Neural cell (in vitro differentiated cells): ENCODE results near the gene RGS6. TPM values are rescaled to one million over a fixed set of nuclear protein-coding genes. Genes with fewer than 3 reads are reported as not detected.

ENCODE experiments used
- H2AFZ ChIP-seq: fragments of 200-600, 300-800 bp; sonication (generic), shearing (Covaris generic); 2 replicates; pipeline ENCODE4 v1.6.0; 2014; ENCODE audit warnings: low read depth, mild to moderate bottlenecking, antibody characterized with exemption, low read length, moderate library complexity
- H3F3A ChIP-seq: fragments of 200-600 bp; shearing (Covaris generic); 2 replicates; pipeline ENCODE4 v1.6.1; 2016; ENCODE audit warnings: mild to moderate bottlenecking, moderate library complexity, mixed read lengths, antibody characterized with exemption, low read length; ENCODE audit not compliant: insufficient read depth, poor library complexity, severe bottlenecking
- H3K27ac ChIP-seq: fragments of 200-600, 300-800 bp; sonication (generic), shearing (Covaris generic); 2 replicates; pipeline ENCODE4 v1.5.1; 2014; ENCODE audit warnings: mild to moderate bottlenecking, low read length, moderate library complexity
- H3K27me3 ChIP-seq: fragments of 300-800, 200-600 bp; sonication (generic), shearing (Covaris generic); 2 replicates; pipeline ENCODE4 v1.6.0; 2014; ENCODE audit warnings: mild to moderate bottlenecking, low read depth, low read length, moderate library complexity; ENCODE audit not compliant: insufficient read depth
- H3K36me3 ChIP-seq: fragments of 300-800, 200-600 bp; sonication (generic), shearing (Covaris generic); 2 replicates; pipeline ENCODE4 v1.5.1; 2014; ENCODE audit warnings: mild to moderate bottlenecking, antibody characterized with exemption, low read length, moderate library complexity; ENCODE audit not compliant: insufficient read depth
- H3K4me2 ChIP-seq: fragments of 300-800, 200-600 bp; sonication (generic), shearing (Covaris generic); 2 replicates; pipeline ENCODE4 v1.6.0; 2014; ENCODE audit warnings: mild to moderate bottlenecking, low read length
- H3K4me3 ChIP-seq: fragments of 300-800, 200-600 bp; sonication (generic), shearing (Covaris generic); 2 replicates; pipeline ENCODE4 v1.5.1; 2014; ENCODE audit warnings: mild to moderate bottlenecking, low read length, moderate library complexity
- H3K79me2 ChIP-seq: fragments of 200-600 bp; shearing (Covaris generic); replicated peaks from 2 replicates; pipeline ENCODE4 v1.6.0; 2014; ENCODE audit warnings: mild to moderate bottlenecking, low read length, moderate library complexity; ENCODE audit not compliant: insufficient read depth
- H3K9ac ChIP-seq: fragments of 300-800, 200-600 bp; sonication (generic), shearing (Covaris generic); 2 replicates; pipeline ENCODE4 v1.6.1; 2016; ENCODE audit warnings: mild to moderate bottlenecking, low read length, mixed read lengths
- H3K9me2 ChIP-seq: fragments of 200-600 bp; shearing (Covaris generic); 2 replicates; pipeline ENCODE4 v1.6.1; 2016; ENCODE audit warnings: mild to moderate bottlenecking, low read length, mixed read lengths; ENCODE audit not compliant: insufficient read depth
- H3K9me3 ChIP-seq: fragments of 200-600, 300-800 bp; sonication (generic), shearing (Covaris generic); 2 replicates; pipeline ENCODE4 v1.6.1; 2016; ENCODE audit warnings: mild to moderate bottlenecking, mixed run types, low read length, moderate library complexity, mixed read lengths
- H4K20me1 ChIP-seq: fragments of 200-600 bp; shearing (Covaris generic); 2 replicates; pipeline ENCODE4 v1.6.1; 2016; ENCODE audit warnings: mild to moderate bottlenecking, mixed run types; ENCODE audit not compliant: insufficient read depth
- EP300 ChIP-seq: fragments of 450-650 bp; conservative IDR thresholded peaks from 2 replicates; pipeline ENCODE4 v1.6.1; 2014; ENCODE audit warnings: antibody characterized with exemption, mild to moderate bottlenecking, moderate library complexity; ENCODE audit not compliant: poor library complexity, severe bottlenecking
- EZH2 ChIP-seq: fragments of 200-600, 300-800 bp; shearing (Covaris generic), sonication (generic); IDR thresholded peaks from 2 replicates; pipeline ENCODE4 v1.6.1; 2014; ENCODE audit warnings: antibody characterized with exemption, low read length, borderline replicate concordance, mild to moderate bottlenecking; ENCODE audit not compliant: insufficient read depth, poor library complexity, severe bottlenecking
- MXI1 ChIP-seq: fragments of 450-650 bp; conservative IDR thresholded peaks from 2 replicates; pipeline ENCODE4 v1.6.1; 2014; ENCODE audit warnings: antibody characterized with exemption, mild to moderate bottlenecking; ENCODE audit not compliant: poor library complexity, severe bottlenecking
- POLR2AphosphoS5 ChIP-seq: IDR thresholded peaks from 2 replicates; pipeline ENCODE4 v1.6.1; 2012
- RAD21 ChIP-seq: fragments of 450-650 bp; conservative IDR thresholded peaks from 2 replicates; pipeline ENCODE4 v1.6.1; 2014; ENCODE audit warnings: antibody characterized with exemption, mild to moderate bottlenecking, moderate library complexity
- SMC3 ChIP-seq: fragments of 450-650 bp; conservative IDR thresholded peaks from 2 replicates; pipeline ENCODE4 v1.6.1; 2014; ENCODE audit warnings: antibody characterized with exemption, mild to moderate bottlenecking, moderate library complexity; ENCODE audit not compliant: poor library complexity
- TAF1 ChIP-seq: IDR thresholded peaks from 2 replicates; pipeline ENCODE4 v1.6.1; 2012; ENCODE audit warnings: low read depth
- polyA plus RNA-seq: library from polyadenylated mRNA; depleted of rRNA; stranded (reverse); fragments of >200 nt; gene quantifications from 2 replicates; pipeline ENCODE4 v1.2.3, GENCODE V29; 2014
- TF ChIP-seq, protein P1 (sequence below): IDR thresholded peaks from 2 replicates; pipeline ENCODE4 v1.6.1; 2012; ENCODE audit warnings: borderline replicate concordance
- TF ChIP-seq, protein P2 (sequence below): fragments of 450-650 bp; IDR thresholded peaks from 2 replicates; pipeline ENCODE4 v1.5.1; 2014; ENCODE audit warnings: antibody characterized with exemption, mild to moderate bottlenecking, moderate library complexity; ENCODE audit not compliant: poor library complexity, severe bottlenecking

RGS6 gene
- polyA plus RNA-seq, 1 donor from 2014 or later = 7.3 TPM

DNA sequence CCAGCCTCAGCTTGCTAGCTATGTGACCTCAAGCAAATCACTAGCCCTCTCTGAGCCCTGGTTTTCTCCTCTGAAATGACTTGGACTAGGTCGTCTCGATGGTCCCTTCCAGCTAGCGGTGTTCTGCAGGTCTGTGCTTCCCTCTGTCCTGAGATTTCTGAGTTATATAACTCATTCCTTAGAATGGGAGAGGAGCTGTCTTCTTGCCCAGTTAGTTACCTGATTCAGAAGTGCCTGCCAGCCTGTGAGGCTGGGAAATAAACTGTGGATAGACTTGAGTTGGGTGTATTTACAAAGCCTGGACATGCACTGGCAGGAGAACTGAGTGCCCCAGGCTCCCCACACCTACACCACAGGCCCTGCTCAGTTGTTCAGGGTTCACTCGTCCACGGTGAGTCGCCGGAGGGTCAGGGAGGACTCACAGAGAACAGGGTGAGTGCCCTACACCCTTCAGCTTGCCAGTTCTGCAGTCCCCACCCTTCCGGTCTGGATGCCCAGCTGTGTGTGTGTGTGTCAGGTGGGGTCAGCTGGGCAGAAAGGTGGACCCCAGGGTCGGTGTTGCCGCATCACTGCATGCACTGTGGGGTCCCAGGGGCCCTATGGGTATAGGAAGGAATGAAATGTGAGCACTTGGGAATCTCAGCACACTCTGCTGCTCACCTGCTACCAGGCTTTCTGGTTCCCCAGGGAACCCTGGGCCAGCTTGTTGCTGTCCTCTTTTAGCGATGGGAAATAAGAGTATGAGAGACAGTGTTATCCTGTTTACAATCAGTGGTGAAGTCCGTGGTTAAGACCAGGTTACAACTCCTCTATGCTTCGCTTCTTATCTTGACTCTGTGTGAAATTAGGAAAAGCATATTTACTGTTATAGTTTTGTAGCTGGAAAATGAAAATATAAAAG, 613.4 kb downstream of the RGS6 start:
- Histone ChIP-seq H3K9ac (no peak overlapping the region), H3K27me3 (no peaks in the 10 kb centered on the region), H3K79me2 (no peaks in the 10 kb centered on the region), H3F3A (no peaks in the 10 kb centered on the region), H2AFZ (no peak overlapping the region), H3K9me3 (no peaks in the 10 kb centered on the region), H3K9me2 (no peaks in the 10 kb centered on the region), H4K20me1 (no peaks in the 10 kb centered on the region), H3K4me3 (no peak overlapping the region), H3K4me2 (no peak overlapping the region), H3K27ac (no peak overlapping the region), H3K36me3 (no peaks in the 10 kb centered on the region)
- TF ChIP-seq, protein P1, sequence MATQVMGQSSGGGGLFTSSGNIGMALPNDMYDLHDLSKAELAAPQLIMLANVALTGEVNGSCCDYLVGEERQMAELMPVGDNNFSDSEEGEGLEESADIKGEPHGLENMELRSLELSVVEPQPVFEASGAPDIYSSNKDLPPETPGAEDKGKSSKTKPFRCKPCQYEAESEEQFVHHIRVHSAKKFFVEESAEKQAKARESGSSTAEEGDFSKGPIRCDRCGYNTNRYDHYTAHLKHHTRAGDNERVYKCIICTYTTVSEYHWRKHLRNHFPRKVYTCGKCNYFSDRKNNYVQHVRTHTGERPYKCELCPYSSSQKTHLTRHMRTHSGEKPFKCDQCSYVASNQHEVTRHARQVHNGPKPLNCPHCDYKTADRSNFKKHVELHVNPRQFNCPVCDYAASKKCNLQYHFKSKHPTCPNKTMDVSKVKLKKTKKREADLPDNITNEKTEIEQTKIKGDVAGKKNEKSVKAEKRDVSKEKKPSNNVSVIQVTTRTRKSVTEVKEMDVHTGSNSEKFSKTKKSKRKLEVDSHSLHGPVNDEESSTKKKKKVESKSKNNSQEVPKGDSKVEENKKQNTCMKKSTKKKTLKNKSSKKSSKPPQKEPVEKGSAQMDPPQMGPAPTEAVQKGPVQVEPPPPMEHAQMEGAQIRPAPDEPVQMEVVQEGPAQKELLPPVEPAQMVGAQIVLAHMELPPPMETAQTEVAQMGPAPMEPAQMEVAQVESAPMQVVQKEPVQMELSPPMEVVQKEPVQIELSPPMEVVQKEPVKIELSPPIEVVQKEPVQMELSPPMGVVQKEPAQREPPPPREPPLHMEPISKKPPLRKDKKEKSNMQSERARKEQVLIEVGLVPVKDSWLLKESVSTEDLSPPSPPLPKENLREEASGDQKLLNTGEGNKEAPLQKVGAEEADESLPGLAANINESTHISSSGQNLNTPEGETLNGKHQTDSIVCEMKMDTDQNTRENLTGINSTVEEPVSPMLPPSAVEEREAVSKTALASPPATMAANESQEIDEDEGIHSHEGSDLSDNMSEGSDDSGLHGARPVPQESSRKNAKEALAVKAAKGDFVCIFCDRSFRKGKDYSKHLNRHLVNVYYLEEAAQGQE = no peak
- TF ChIP-seq EP300 (no peak), POLR2AphosphoS5 (no peak), MXI1 (no peak), EZH2 (no peak), RAD21 (no peak)
- TF ChIP-seq, protein P2, sequence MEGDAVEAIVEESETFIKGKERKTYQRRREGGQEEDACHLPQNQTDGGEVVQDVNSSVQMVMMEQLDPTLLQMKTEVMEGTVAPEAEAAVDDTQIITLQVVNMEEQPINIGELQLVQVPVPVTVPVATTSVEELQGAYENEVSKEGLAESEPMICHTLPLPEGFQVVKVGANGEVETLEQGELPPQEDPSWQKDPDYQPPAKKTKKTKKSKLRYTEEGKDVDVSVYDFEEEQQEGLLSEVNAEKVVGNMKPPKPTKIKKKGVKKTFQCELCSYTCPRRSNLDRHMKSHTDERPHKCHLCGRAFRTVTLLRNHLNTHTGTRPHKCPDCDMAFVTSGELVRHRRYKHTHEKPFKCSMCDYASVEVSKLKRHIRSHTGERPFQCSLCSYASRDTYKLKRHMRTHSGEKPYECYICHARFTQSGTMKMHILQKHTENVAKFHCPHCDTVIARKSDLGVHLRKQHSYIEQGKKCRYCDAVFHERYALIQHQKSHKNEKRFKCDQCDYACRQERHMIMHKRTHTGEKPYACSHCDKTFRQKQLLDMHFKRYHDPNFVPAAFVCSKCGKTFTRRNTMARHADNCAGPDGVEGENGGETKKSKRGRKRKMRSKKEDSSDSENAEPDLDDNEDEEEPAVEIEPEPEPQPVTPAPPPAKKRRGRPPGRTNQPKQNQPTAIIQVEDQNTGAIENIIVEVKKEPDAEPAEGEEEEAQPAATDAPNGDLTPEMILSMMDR = no peak

GRCh38 chr14:72546344-72547016, 614.3 kb downstream of the RGS6 start:
- Histone ChIP-seq H3K9me2 (no peaks in the 10 kb centered on the region), H3K9ac (no peak overlapping the region), H3K27ac (no peak overlapping the region), H3K27me3 (no peaks in the 10 kb centered on the region), H3K9me3 (no peaks in the 10 kb centered on the region), H4K20me1 (no peaks in the 10 kb centered on the region), H3K36me3 (no peaks in the 10 kb centered on the region), H3F3A (no peaks in the 10 kb centered on the region), H3K4me3 (no peak overlapping the region), H3K79me2 (no peaks in the 10 kb centered on the region), H3K4me2 (no peak overlapping the region), H2AFZ (no peak overlapping the region)
- no peak for TF ChIP-seq MXI1
- TF ChIP-seq POLR2AphosphoS5 = no peak
- TF ChIP-seq RAD21 = no peak
- TF ChIP-seq TAF1 = no peak
- TF ChIP-seq SMC3 = no peak
- no peak for TF ChIP-seq EP300
- TF ChIP-seq, protein P2 = no peak
- TF ChIP-seq, protein P1 = no peak
- TF ChIP-seq EZH2 = no peak
